ENCODE measurements around the gene ASB6.

The ASB6 gene

GRCh38 chr9:129585352-129585751 lies 56.6 kb downstream of the ASB6 start:
- ATAC-seq (ENCODE audit: low read depth) (no peak), DNase-seq (ENCODE audit: low spot score) (no peak)
- Histone ChIP-seq H3K27ac (ENCODE audit: poor library complexity, severe bottlenecking) (no peak overlapping the region), H3K4me3 (ENCODE audit: severe bottlenecking) (no peak overlapping the region), H3K9me3 (ENCODE audit: severe bottlenecking) (no peaks in the 10 kb centered on the region), H3K27me3 (ENCODE audit: insufficient read depth, poor library complexity, severe bottlenecking) (no peaks in the 10 kb centered on the region), H3K4me1 (ENCODE audit: insufficient read depth, poor library complexity, severe bottlenecking) (no peaks in the 10 kb centered on the region), H3K36me3 (ENCODE audit: low read depth) (no peaks in the 10 kb centered on the region)
- no peak for TF ChIP-seq CTCF (IDR thresholded peaks at IDR 0.05; ENCODE audit: poor library complexity, severe bottlenecking)
